ENCODE measurements around the gene POFUT2.

GRCh38 chr21:45301521-45302081 is 13.9 kb upstream of the POFUT2 start:
- TF ChIP-seq TAF1 (IDR thresholded peaks at IDR 0.05; ENCODE audit: borderline replicate concordance, insufficient read depth, low read length) (no peak), POLR2AphosphoS5 (IDR thresholded peaks at IDR 0.05; ENCODE audit: low read depth, low read length) (no peak), SIN3A (IDR thresholded peaks at IDR 0.05; ENCODE audit: borderline replicate concordance, insufficient read depth, low read length) (no peak), REST (IDR thresholded peaks at IDR 0.05; ENCODE audit: insufficient read depth in 1 of 2, low read depth in 2 of 2, low read length in 2 of 2) (no peak), FOXP2 (optimal IDR thresholded peaks at IDR 0.05; ENCODE audit: borderline replicate concordance, extremely low read depth, extremely low read length, insufficient read depth) (no peak)

Measured in PFSK-1 (cell line).